ENCODE data around the gene ATXN1. TPM values are rescaled to one million over a fixed set of nuclear protein-coding genes. Genes with fewer than 3 reads are reported as not detected.

Gene ATXN1
- total and polyA plus RNA-seq, 2 of the 8 experiments (the other 6 are each of a cell fraction or from before 2014, with no cell fraction given): 1.6 to 4.0 TPM

DNA sequence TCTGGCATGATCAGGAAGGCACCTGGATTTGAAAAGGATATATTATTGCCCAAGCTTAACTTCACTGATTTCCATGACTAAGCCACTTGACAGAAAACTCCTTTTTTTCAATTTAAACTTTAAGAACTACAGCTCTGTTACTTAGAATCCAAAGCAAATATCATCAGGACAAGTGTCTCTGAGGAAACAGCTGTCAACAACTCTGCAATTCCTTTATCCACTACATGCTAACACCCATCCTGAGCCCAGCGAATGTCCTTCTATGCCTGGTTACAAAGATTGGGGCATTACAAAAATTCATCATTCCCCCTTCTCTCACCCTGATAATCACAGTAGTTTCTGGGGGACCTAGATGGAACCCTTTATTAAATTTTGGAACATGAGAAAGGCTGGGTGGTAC, 386.1 kb downstream of the ATXN1 start (continued):
- TF ChIP-seq SP4 (IDR thresholded peaks at IDR 0.05; ENCODE audit: low read length) (no peak), CREB1 (IDR thresholded peaks at IDR 0.05) (no peak), TAF1 (IDR thresholded peaks at IDR 0.05; ENCODE audit: low read depth, low read length) (no peak)
